GM12891 (cell line): Measurements from ENCODE around the gene DNAJC7.
A peak's percentile ranks its signal among the peaks of the same experiment; 100 is the strongest.

Experiments
- DNase-seq: peaks from one replicate; pipeline ENCODE4 v3.0.0; 2011; ENCODE audit warnings: low spot score; ENCODE audit not compliant: insufficient read length
- FAIRE-seq: peaks from 2 replicates; lab custom pipeline; 2011; peaks lifted over from hg19 to GRCh38; lab: Jason Lieb, UNC
- PAX5 ChIP-seq: IDR thresholded peaks from 2 replicates; pipeline ENCODE4 v1.6.1; 2011; ENCODE audit warnings: low read length, moderate library complexity, mild to moderate bottlenecking; ENCODE audit not compliant: insufficient read depth, severe bottlenecking
- POLR2A ChIP-seq: IDR thresholded peaks from 2 replicates; pipeline ENCODE4 v1.6.1; 2011; ENCODE audit warnings: low read depth, low read length, control low read depth
- POLR2AphosphoS5 ChIP-seq: IDR thresholded peaks from 2 replicates; pipeline ENCODE4 v1.6.1; 2011; ENCODE audit warnings: low read depth, low read length, control low read depth
- POU2F2 ChIP-seq: IDR thresholded peaks from 2 replicates; pipeline ENCODE4 v1.6.1; 2011; ENCODE audit warnings: low read depth, mild to moderate bottlenecking, control low read depth, low read length, moderate library complexity
- SPI1 ChIP-seq: IDR thresholded peaks from 2 replicates; pipeline ENCODE4 v1.6.1; 2011; ENCODE audit warnings: low read depth, low read length, control low read depth
- TAF1 ChIP-seq: IDR thresholded peaks from 2 replicates; pipeline ENCODE4 v1.6.1; 2011; ENCODE audit warnings: low read depth, low read length, control low read depth

DNAJC7 gene

GRCh38 chr17:42002175-42002791 is 15.0 kb downstream of the DNAJC7 start:
- DNase-seq, result no peak
- no peak for TF ChIP-seq POU2F2
- no peak for TF ChIP-seq POLR2AphosphoS5
- no peak for TF ChIP-seq PAX5
- no peak for TF ChIP-seq SPI1
- TF ChIP-seq TAF1, result no peak
- no peak for TF ChIP-seq POLR2A
- FAIRE-seq, result no peak

- FAIRE-seq (no peak), DNase-seq (no peak)
- TF ChIP-seq POLR2AphosphoS5, result no peak
- TF ChIP-seq PAX5, result no peak
- TF ChIP-seq POLR2A, result no peak
- no peak for TF ChIP-seq SPI1
- no peak for TF ChIP-seq POU2F2
- TF ChIP-seq TAF1, result no peak
These were observed 15.5 kb downstream of the DNAJC7 start for GRCh38 chr17:42001729-42002128.

GRCh38 chr17:42000413-42001133 is 16.7 kb downstream of the DNAJC7 start:
- DNase-seq (no peak), FAIRE-seq (no peak)
- TF ChIP-seq SPI1, result no peak
- TF ChIP-seq POU2F2, result no peak
- no peak for TF ChIP-seq TAF1
- no peak for TF ChIP-seq POLR2A
- no peak for TF ChIP-seq PAX5

- TF ChIP-seq POLR2AphosphoS5 (no peak), SPI1 (no peak), PAX5 (no peak), POU2F2 (no peak), POLR2A (no peak), TAF1 (no peak)
- no peak for DNase-seq
- FAIRE-seq, result no peak
These were observed 18.7 kb downstream of the DNAJC7 start for GRCh38 chr17:41998497-41998896.

GRCh38 chr17:41996855-41997164 is 20.4 kb downstream of the DNAJC7 start:
- no peak for TF ChIP-seq POLR2A
- no peak for TF ChIP-seq POLR2AphosphoS5
- no peak for TF ChIP-seq SPI1
- TF ChIP-seq POU2F2, result no peak
- no peak for TF ChIP-seq PAX5
- TF ChIP-seq TAF1, result no peak
- FAIRE-seq, result peak; percentile 69
- no peak for DNase-seq

GRCh38 chr17:41992576-41992975 is 24.7 kb downstream of the DNAJC7 start:
- DNase-seq (no peak), FAIRE-seq (no peak)
- TF ChIP-seq POLR2A (no peak), SPI1 (no peak)

- DNase-seq, result no peak
- no peak for FAIRE-seq
- no peak for TF ChIP-seq POU2F2
- TF ChIP-seq POLR2AphosphoS5, result no peak
- no peak for TF ChIP-seq PAX5
- TF ChIP-seq SPI1, result no peak
- no peak for TF ChIP-seq TAF1
- no peak for TF ChIP-seq POLR2A
These were observed 27.4 kb downstream of the DNAJC7 start for GRCh38 chr17:41989702-41990419.

- DNase-seq (no peak), FAIRE-seq (no peak)
- TF ChIP-seq POU2F2 (no peak), POLR2AphosphoS5 (no peak), PAX5 (no peak), POLR2A (no peak), TAF1 (no peak), SPI1 (no peak)
These were observed 28.8 kb downstream of the DNAJC7 start for GRCh38 chr17:41988418-41988817.

GRCh38 chr17:41987642-41988041 is 29.6 kb downstream of the DNAJC7 start:
- DNase-seq (no peak), FAIRE-seq (no peak)

More at GRCh38 chr17:41987642-41988041, 29.6 kb downstream of the DNAJC7 start:
- TF ChIP-seq PAX5, result no peak
- TF ChIP-seq POLR2A, result no peak
- TF ChIP-seq TAF1, result no peak
- TF ChIP-seq SPI1, result no peak
- TF ChIP-seq POU2F2, result no peak
- TF ChIP-seq POLR2AphosphoS5, result no peak
